Measurements from ENCODE around the gene DAD1.
"Not testable (repeated sequence)": the region's sequence is repeated elsewhere in the genome, so short reads cannot be mapped to it uniquely, and the experiment has no call there.

DAD1 gene

DNA sequence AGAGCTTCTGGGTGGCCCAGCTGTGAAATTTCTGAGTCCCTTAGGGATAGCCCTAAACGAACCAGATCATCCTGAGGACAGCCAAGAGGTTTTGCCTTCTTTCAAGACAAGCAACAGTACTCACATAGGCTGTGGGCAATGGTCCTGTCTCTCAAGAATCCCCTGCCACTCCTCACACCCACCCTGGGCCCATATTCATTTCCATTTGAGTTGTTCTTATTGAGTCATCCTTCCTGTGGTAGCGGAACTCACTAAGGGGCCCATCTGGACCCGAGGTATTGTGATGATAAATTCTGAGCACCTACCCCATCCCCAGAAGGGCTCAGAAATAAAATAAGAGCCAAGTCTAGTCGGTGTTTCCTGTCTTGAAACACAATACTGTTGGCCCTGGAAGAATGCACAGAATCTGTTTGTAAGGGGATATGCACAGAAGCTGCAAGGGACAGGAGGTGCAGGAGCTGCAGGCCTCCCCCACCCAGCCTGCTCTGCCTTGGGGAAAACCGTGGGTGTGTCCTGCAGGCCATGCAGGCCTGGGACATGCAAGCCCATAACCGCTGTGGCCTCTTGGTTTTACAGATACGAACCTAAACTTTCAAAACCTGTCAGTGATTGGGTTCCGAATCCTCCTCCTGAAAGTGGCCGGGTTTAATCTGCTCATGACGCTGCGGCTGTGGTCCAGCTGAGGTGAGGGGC lies 38.9 kb downstream of the DAD1 start:
- DNase-seq = no peak

DNA sequence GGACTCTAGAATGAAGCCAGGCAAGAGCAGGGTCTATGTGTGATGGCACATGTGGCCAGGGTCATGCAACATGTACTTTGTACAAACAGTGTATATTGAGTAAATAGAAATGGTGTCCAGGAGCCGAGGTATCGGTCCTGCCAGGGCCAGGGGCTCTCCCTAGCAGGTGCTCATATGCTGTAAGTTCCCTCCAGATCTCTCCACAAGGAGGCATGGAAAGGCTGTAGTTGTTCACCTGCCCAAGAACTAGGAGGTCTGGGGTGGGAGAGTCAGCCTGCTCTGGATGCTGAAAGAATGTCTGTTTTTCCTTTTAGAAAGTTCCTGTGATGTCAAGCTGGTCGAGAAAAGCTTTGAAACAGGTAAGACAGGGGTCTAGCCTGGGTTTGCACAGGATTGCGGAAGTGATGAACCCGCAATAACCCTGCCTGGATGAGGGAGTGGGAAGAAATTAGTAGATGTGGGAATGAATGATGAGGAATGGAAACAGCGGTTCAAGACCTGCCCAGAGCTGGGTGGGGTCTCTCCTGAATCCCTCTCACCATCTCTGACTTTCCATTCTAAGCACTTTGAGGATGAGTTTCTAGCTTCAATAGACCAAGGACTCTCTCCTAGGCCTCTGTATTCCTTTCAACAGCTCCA lies 39.6 kb downstream of the DAD1 start:
- DNase-seq = no peak

DNA sequence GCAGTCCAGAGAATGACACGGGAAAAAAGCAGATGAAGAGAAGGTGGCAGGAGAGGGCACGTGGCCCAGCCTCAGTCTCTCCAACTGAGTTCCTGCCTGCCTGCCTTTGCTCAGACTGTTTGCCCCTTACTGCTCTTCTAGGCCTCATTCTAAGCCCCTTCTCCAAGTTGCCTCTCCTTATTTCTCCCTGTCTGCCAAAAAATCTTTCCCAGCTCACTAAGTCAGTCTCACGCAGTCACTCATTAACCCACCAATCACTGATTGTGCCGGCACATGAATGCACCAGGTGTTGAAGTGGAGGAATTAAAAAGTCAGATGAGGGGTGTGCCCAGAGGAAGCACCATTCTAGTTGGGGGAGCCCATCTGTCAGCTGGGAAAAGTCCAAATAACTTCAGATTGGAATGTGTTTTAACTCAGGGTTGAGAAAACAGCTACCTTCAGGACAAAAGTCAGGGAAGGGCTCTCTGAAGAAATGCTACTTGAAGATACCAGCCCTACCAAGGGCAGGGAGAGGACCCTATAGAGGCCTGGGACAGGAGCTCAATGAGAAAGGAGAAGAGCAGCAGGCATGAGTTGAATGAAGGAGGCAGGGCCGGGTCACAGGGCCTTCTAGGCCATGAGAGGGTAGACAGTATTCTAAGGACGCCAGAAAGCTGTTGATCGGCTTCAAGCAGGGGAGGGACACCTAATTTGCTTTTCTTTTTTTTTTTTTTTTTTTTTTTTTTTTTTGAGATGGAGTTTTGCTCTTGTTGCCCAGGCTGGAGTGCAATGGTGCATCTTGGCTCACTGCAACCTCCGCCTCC lies 40.9 kb downstream of the DAD1 start:
- DNase-seq = no peak

DNA sequence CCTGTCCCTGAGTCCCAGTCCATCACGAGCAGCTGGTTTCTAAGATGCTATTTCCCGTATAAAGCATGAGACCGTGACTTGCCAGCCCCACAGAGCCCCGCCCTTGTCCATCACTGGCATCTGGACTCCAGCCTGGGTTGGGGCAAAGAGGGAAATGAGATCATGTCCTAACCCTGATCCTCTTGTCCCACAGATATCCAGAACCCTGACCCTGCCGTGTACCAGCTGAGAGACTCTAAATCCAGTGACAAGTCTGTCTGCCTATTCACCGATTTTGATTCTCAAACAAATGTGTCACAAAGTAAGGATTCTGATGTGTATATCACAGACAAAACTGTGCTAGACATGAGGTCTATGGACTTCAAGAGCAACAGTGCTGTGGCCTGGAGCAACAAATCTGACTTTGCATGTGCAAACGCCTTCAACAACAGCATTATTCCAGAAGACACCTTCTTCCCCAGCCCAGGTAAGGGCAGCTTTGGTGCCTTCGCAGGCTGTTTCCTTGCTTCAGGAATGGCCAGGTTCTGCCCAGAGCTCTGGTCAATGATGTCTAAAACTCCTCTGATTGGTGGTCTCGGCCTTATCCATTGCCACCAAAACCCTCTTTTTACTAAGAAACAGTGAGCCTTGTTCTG lies 41.6 kb downstream of the DAD1 start:
- DNase-seq = no peak

DNA sequence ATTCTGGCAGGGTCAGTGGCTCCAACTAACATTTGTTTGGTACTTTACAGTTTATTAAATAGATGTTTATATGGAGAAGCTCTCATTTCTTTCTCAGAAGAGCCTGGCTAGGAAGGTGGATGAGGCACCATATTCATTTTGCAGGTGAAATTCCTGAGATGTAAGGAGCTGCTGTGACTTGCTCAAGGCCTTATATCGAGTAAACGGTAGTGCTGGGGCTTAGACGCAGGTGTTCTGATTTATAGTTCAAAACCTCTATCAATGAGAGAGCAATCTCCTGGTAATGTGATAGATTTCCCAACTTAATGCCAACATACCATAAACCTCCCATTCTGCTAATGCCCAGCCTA lies 42.3 kb downstream of the DAD1 start:
- DNase-seq = no peak

DNA sequence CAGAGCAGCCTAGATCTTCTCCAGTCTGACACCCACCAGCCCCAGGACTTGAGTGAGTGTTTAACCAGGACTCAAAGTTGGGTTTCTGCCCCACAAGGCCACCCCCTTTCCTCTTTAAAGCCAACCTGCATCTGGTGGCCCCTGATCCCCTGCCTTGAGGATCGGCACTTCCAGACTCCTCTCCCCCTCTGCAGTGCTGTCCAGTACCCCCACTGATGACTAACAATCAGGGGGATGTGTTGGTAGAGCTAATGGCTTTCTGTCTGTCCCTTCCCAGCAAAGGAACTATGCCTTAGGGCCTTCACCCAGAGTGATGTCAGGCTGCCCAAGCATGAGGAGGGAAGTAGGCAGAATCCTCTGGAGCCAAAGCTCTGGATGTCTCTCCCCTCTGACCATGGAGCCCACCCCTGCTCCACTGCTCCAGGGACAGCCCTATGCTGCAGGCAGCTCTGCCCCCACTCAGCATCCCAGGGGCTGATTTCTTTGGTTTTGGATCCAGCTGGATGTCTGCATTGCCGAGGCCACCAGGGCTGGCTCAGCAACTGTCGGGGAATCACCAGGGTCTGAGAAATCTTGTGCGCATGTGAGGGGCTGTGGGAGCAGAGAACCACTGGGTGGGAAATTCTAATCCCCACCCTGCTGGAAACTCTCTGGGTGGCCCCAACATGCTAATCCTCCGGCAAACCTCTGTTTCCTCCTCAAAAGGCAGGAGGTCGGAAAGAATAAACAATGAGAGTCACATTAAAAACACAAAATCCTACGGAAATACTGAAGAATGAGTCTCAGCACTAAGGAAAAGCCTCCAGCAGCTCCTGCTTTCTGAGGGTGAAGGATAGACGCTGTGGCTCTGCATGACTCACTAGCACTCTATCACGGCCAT lies 42.9 kb downstream of the DAD1 start:
- DNase-seq = peak; percentile 55

DNA sequence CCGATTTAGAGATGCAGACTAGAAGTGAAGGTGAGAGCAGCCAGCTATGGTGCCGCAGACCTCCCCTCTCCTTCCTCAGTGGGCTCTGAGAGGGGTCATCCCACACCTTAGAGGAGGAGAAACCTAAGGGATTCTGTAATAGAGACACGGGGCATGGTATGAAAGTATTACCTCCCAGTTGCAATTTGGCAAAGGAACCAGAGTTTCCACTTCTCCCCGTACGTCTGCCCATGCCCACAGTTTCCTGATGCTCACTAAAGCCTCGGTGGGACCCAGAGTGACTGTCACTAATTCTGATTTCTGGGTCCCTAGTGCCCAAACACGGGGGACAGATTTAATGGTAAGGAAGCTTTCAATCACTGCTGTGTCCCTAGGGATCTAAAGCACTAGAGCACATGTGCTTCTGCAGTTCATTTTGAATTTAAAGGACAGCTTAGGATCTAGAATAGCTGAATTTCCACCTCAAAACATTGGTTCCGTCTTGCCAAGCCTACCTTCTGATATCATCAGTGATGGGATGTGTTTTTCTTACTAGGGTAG lies 44.1 kb downstream of the DAD1 start:
- no peak for DNase-seq

DNA sequence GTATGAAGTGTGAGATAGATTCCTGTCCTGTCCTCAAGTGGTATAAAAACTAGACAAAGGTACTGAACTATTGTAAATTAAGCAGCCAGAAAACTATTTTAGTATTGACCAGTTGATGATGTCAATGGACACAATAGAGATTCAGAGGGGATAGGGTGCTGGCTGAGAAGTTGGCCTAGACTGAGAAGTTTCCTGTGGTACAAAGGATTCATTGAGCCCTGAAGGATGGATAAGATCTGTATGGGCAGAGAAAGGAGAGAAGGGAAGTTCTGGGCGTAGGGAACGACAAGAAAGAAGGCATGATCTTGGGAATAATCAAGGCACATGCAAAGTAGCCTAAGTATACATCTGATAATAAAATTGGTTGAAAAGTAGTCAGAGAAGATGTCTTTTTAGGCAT lies 44.6 kb downstream of the DAD1 start:
- no peak for DNase-seq

DNA sequence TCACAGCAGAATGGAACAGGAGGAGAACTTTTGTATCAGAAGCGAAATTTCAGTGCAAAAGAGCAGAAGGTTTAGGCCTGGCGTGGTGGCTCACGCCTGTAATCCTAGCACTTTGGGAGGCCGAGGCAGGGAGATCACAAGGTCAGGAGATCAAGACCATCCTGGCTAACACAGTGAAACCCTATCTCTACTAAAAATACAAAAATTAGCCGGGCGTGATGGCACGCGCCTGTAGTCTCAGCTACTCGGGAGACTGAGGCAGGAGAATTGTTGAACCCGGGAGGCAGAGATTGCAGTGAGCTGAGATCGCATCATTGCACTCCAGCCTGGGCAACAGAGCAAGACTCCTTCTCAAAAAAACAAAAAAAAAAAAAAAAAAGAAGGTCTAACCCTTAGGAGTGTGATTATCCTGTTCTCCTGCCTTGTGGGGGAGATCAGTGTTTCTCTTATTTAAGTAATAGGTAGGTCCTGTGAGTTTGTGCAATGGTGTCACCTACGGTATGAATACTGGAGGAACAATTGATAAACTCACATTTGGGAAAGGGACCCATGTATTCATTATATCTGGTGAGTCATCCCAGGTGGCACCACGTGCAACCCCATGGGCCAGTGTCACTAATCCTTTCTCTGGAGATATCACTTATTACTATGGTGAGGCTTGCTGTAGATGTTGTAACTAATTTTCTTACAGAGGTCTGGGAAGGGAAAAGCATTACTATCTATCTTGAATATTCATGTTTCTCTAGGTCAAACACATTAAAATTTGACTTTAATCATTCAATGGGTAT lies 45.3 kb downstream of the DAD1 start:
- not testable (repeated sequence) for DNase-seq

DNA sequence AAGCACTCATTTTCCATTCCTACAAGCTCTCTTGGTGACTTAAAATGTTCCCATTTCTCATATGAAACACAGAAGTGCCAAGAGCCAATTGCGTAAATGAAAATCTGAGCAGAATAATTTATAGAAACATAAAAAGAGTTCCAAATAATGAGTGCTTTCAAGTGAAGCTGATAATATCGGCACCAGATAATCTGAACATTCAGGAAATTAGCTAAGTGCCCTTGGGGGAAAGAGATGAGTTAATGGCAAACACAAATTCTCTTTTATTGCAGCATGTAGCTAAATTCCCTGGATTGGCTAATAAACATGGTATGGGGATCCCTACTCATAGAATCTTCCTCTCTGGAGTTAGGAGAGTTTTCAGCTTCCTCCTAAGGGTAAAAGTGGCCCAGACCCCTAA lies 46.7 kb downstream of the DAD1 start:
- no peak for DNase-seq

DNA sequence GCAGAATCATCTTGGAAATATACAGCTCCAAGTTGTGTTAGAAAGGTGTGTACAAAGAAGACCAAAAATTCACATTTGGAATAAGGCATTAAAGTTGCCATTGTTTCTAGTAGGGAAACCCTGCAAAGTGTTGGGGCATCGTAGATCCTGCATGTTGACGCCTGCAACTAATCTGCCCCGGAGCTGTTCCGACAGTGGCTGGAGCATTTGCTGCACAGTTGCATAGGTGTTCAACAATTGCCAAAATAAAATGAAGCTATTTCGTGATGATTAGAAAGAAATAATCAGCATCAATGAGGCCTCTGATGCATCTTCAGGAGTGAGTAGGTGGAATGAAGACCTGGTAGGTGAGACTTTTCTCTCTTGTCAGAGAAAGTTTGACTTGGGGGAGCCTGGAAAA lies 47.3 kb downstream of the DAD1 start:
- no peak for DNase-seq

DNA sequence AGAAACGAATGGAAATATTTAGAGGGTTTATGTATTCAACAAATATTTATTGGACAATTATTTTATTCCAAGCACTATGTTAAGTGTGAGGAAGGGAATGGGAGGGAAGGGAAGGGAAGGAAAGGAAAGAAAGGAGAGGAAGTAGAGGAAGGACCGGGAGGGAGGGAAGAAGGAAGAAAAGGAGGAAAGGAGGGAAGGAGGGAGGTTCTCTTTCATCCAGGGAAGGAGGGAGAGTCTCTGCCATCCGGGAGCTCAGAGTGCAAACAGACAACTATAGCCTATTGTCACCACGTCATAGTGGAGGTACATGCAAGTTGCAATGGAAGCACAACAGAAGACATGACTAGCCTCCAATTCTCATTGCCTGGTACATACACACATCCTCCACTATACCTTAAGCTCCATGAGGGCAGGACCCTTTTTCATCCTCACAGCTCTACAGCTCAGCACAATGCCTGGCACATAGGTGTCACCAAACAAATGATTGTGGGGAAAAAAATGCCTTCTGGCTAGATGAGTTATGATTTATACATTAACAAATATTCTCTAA lies 48.1 kb downstream of the DAD1 start:
- no peak for DNase-seq

DNA sequence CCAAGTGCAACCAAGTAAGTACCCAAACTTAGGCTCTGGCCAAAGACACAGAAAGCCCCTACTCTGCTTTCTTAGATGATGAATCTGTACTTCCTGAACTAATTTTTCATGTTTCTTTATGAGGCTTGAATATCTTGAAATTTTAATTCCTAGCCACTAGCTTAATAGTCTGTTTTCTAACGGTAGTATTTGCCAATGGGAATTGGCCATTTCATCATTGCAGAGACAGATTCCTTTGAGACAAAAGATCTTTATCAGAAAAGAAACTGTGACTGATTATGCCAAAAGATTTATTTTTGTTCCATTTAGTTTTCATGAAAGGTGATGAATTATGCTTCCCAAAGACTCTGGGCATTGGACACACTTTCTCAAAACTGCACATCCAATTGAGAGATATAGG lies 48.7 kb downstream of the DAD1 start:
- DNase-seq = no peak

DNA sequence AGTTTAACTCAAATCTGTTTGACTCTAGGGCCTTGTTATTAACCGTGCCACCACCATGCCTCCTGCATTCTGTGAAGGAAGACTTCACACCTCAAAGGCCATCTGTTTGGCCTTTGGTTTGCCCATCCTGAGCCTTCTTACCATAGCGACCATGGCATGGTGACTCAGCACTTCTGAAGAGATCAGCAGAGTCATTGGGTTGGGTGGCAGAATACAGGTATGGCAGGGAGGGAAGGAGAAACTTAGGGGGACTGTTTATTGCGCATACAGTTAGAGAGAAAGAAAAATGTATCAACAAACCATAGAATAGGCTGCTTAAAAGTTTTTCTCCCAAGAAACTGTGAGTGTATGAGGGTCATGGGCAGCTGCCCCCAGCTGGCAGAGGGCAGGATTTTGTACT lies 49.2 kb downstream of the DAD1 start:
- DNase-seq = no peak

DNA sequence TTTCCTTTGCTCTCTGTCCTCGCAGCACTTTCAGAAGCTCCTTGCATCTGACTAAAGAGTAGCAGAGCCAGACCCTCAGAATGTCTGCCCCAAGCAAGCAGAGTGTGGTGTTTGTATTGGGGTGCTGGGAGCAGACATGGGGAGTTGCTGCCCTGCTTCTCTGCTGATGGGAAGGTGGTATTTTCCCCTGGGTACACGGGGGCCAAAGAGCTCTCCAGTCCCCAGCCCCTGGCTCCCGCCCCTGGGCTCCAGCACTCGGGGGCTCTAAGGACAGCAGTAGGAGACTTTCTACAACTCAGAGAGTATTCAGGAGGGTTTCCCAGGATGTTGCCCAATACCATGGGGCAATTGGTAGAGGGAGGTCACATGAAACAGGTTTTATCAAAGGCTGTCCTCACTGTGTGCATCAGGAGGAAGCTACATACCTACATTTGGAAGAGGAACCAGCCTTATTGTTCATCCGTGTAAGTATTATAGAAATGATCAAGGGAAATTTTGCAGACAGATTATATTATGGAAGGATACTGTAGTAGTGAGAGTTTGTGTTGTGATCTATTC lies 50.3 kb downstream of the DAD1 start:
- DNase-seq = no peak

DNA sequence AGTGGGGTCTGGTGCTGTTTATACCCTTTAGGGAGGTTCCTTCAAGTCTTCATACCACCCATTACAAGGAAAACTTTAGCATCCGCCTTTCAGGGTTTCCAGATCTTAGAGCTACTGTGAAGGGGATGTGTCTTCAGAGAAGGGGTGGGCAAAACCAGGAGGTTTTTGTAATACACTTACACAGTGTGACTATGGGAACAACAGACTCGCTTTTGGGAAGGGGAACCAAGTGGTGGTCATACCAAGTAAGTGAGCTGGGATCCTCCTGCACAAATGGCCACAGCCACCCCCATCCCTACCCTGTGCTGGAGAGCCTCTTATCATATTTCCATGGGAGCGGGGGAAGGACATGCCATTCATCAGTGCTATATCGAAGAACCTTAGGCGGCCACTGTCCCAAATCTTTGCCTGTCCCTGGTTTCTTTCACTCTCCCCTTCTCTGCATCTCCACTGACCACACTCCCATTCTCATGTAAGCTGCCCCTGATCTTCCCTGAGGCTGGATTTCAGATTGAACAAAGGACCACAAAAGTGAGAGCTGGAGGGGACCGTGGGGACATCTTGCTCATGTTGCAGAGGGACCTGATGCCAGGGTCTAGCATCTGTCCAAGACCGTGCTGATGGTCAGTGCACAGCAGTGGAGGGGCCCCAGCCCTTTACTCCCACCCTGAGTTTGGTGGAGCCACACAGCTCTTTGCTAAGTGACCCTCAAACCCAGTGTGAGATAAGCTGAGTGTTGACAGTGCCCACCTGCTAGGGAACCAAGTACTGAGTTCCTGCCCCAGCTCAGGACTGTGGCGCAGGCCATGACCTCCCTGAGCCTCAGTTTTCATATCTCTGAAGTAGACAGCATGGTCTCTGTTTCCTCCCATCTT lies 51.4 kb downstream of the DAD1 start:
- DNase-seq = no peak

DNA sequence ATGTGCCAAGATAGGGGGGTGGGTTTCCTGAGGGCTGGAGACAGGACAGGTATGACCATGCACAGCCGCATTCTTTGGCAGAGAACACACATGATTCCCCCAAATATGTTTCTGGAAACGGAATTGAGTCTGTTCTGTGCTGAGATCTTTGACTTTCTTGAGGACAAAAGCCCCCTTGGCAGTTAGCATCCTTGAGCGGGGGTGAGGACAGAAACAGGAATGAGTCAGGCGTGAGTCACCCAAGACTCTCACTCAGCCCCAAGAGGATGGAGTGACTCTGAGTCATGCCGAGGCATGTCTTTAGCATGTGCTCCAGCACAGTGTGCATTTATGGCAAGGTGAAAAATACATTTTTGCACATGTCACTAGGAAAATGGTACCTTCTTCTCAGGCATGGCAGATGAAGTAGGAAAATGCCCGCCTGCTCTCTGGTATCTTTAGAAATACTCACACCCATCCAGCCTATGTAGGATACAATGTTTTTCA lies 52.1 kb downstream of the DAD1 start:
- DNase-seq = no peak

DNA sequence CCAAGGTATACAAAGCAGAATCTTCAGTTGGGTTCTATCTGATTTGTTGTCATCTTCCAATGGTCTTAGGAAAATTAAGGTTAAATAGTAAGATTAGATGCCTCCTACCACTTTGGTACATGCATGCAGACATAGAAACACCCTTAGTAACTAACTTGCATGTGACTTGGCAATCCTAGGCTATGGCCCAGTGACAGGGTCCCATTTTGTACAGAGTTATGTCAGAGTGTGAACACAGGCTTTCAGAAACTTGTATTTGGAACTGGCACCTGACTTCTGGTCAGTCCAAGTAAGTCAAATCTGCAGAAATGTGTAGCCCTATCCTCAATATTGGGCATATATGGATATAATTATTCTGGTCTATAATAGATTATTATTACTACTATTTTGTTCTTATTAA lies 53.1 kb downstream of the DAD1 start:
- DNase-seq = no peak

DNA sequence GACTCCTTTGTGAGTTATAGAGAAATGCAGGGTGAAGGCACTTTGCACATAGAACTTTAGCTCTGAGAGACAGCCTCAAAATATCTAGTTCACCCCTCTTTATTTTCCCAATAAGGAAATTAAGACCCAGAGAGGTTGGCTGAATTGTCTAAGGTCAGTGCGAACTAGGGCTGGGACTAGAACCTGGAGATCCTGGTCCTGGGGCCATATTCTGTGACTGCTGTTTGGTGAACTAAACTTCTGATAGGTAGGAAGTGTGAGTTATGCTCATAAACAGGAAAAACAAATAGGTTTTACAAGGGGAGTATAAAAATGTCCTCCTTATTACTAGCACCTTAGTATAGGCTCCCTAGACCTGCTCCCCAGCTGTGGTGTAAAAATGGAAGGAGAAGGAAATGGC lies 53.9 kb downstream of the DAD1 start:
- DNase-seq = no peak

DNA sequence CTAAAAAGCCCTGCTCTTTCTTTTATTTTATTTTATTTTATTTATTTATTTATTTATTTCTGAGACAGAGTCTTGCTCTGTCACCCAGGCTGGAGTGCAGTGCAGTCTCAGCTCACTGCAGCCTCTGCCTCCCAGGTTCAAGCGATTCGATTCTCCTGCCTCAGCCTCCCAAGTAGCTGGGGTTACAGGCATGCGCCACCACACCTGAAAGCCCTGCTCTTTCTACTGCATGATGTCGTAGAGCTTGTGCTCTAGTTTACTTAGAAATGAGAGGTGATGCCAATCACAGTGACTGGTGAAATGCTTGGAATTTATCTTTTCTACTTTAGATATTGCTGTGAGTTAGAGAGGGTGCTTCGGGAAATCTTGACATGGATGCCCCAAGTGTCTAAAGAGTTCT lies 54.5 kb downstream of the DAD1 start:
- DNase-seq = no peak

All from femur (tissue), 1 donor.